MM.1S (cell line): ENCODE data around the gene TTC28.

Source experiments
- DNase-seq: peaks from one replicate; pipeline ENCODE4 v3.0.0-alpha.2; 2015
- H2AFZ ChIP-seq: fragments of 300-600 bp; sonication (generic); 2 replicates; pipeline ENCODE4 v1.6.0; 2016; ENCODE audit warnings: antibody characterized with exemption, low read length
- H3F3A ChIP-seq: fragments of 300-600 bp; sonication (generic); 2 replicates; pipeline ENCODE4 v1.6.1; 2016; ENCODE audit warnings: mild to moderate bottlenecking, antibody characterized with exemption, low read length, moderate library complexity, mixed read lengths; ENCODE audit not compliant: insufficient read depth
- H3K27ac ChIP-seq: fragments of 300-600 bp; sonication (generic); 2 replicates; pipeline ENCODE4 v1.5.1; 2016; ENCODE audit warnings: mild to moderate bottlenecking, low read length
- H3K27me3 ChIP-seq: fragments of 300-600 bp; sonication (generic); replicated peaks from 2 replicates; pipeline ENCODE4 v1.6.0; 2016; ENCODE audit warnings: low read length; ENCODE audit not compliant: insufficient read depth
- H3K36me3 ChIP-seq: fragments of 300-600 bp; sonication (generic); replicated peaks from 2 replicates; pipeline ENCODE4 v1.6.1; 2016; ENCODE audit warnings: mild to moderate bottlenecking, low read length, mixed read lengths; ENCODE audit not compliant: insufficient read depth
- H3K4me1 ChIP-seq: fragments of 300-600 bp; sonication (generic); 2 replicates; pipeline ENCODE4 v1.6.1; 2016; ENCODE audit warnings: low read length, mixed read lengths
- H3K4me2 ChIP-seq: fragments of 300-600 bp; sonication (generic); 2 replicates; pipeline ENCODE4 v1.6.0; 2016; ENCODE audit warnings: low read depth, low read length
- H3K4me3 ChIP-seq: fragments of 300-600 bp; sonication (generic); 2 replicates; pipeline ENCODE4 v1.5.1; 2016; ENCODE audit warnings: low read length, mixed read lengths
- H3K79me2 ChIP-seq: fragments of 300-600 bp; sonication (generic); 2 replicates; pipeline ENCODE4 v1.6.1; 2016; ENCODE audit warnings: mixed run types, low read length, mixed read lengths
- H3K9ac ChIP-seq: fragments of 300-600 bp; sonication (generic); 2 replicates; pipeline ENCODE4 v1.6.1; 2016; ENCODE audit warnings: low read length, mixed read lengths
- H3K9me2 ChIP-seq: fragments of 300-600 bp; sonication (generic); replicated peaks from 2 replicates; pipeline ENCODE4 v1.6.1; 2016; ENCODE audit warnings: mild to moderate bottlenecking, low read length, mixed read lengths; ENCODE audit not compliant: insufficient read depth
- H3K9me3 ChIP-seq: fragments of 300-600 bp; sonication (generic); replicated peaks from 2 replicates; pipeline ENCODE4 v1.6.1; 2016; ENCODE audit warnings: mild to moderate bottlenecking, low read length, mixed read lengths; ENCODE audit not compliant: insufficient read depth
- H4K20me1 ChIP-seq: fragments of 300-600 bp; sonication (generic); 2 replicates; pipeline ENCODE4 v1.6.1; 2016; ENCODE audit warnings: mild to moderate bottlenecking, low read length, moderate library complexity, mixed read lengths; ENCODE audit not compliant: insufficient read depth
- CTCF ChIP-seq: fragments of 300-600 bp; sonication (generic); IDR thresholded peaks from 2 replicates; pipeline ENCODE4 v1.5.1; 2016; ENCODE audit warnings: antibody characterized with exemption, low read length, mixed read lengths
- EZH2 ChIP-seq: fragments of 300-600 bp; sonication (generic); optimal IDR thresholded peaks from 2 replicates; pipeline ENCODE3; 2017; ENCODE audit warnings: low read depth, mild to moderate bottlenecking, antibody characterized with exemption, low read length, mixed read lengths
- EZH2phosphoT487 ChIP-seq: fragments of 300-600 bp; sonication (generic); IDR thresholded peaks from 2 replicates; pipeline ENCODE4 v1.6.1; 2018; ENCODE audit warnings: antibody characterized with exemption, low read length

TTC28 gene

GRCh38 chr22:27997538-27997937 lies 682.1 kb downstream of the TTC28 start:
- TF ChIP-seq EZH2phosphoT487 = no peak
- no peak for TF ChIP-seq CTCF
- TF ChIP-seq EZH2 = no peak
- Histone ChIP-seq H3K9me3 (no peaks in the 10 kb centered on the region), H3K4me1 (no peaks in the 10 kb centered on the region), H3K36me3 (no peaks in the 10 kb centered on the region), H4K20me1 (no peaks in the 10 kb centered on the region), H2AFZ (no peak overlapping the region), H3K79me2 (no peaks in the 10 kb centered on the region), H3K9ac (no peak overlapping the region), H3K4me2 (no peak overlapping the region), H3K27me3 (no peaks in the 10 kb centered on the region), H3K9me2 (no peaks in the 10 kb centered on the region), H3F3A (no peaks in the 10 kb centered on the region), H3K4me3 (no peak overlapping the region), H3K27ac (no peak overlapping the region)
- DNase-seq = no peak

- Histone ChIP-seq H2AFZ (no peak overlapping the region), H3K9me3 (no peaks in the 10 kb centered on the region), H3K36me3 (no peaks in the 10 kb centered on the region), H3F3A (no peaks in the 10 kb centered on the region), H3K9ac (no peak overlapping the region), H3K4me2 (no peak overlapping the region), H3K27me3 (no peaks in the 10 kb centered on the region), H4K20me1 (no peaks in the 10 kb centered on the region), H3K79me2 (no peaks in the 10 kb centered on the region), H3K9me2 (no peaks in the 10 kb centered on the region), H3K4me3 (no peak overlapping the region), H3K4me1 (no peaks in the 10 kb centered on the region), H3K27ac (no peak overlapping the region)
- TF ChIP-seq EZH2 (no peak), CTCF (no peak), EZH2phosphoT487 (no peak)
- DNase-seq = no peak
These were observed 682.7 kb downstream of the TTC28 start for GRCh38 chr22:27996981-27997380.

GRCh38 chr22:27996529-27996925 lies 683.1 kb downstream of the TTC28 start:
- H3F3A ChIP-seq = no peaks in the 10 kb centered on the region
- no peaks in the 10 kb centered on the region for H3K27me3 ChIP-seq
- no peak overlapping the region for H3K4me3 ChIP-seq
- DNase-seq = no peak
- H3K4me2 ChIP-seq = no peak overlapping the region
- H3K4me1 ChIP-seq = no peaks in the 10 kb centered on the region
- H3K79me2 ChIP-seq = no peaks in the 10 kb centered on the region
- H3K9me2 ChIP-seq = no peaks in the 10 kb centered on the region
- H3K36me3 ChIP-seq = no peaks in the 10 kb centered on the region
- H3K9ac ChIP-seq = no peak overlapping the region
- H3K27ac ChIP-seq = no peak overlapping the region
- no peaks in the 10 kb centered on the region for H4K20me1 ChIP-seq
- no peak overlapping the region for H2AFZ ChIP-seq
- no peaks in the 10 kb centered on the region for H3K9me3 ChIP-seq
- TF ChIP-seq EZH2phosphoT487 (no peak), CTCF (no peak), EZH2 (no peak)
